ENCODE results near the gene MC1R.

- TF ChIP-seq POLR2AphosphoS5 (IDR thresholded peaks at IDR 0.05; ENCODE audit: low read depth, low read length) (no peak), POLR2A (IDR thresholded peaks at IDR 0.05; ENCODE audit: low read depth, low read length) (peak; percentile 16; the same call in 1 of the 2 replicates), TAF1 (IDR thresholded peaks at IDR 0.05; ENCODE audit: borderline replicate concordance, low read depth, low read length) (no peak)
These were observed 13.8 kb upstream of the MC1R start for GRCh38 chr16:89904606-89905510.

Data from GM12892 (cell line).